ENCODE data around the gene NCL. TPM values are rescaled to one million over a fixed set of nuclear protein-coding genes. Genes with fewer than 3 reads are reported as not detected.

Gene NCL
- total RNA-seq, 1 donor from 2014 or later: 298 TPM

Other genes starting within 250 kb of the NCL start
- 1.7 to 1.9 TPM (median 1.8 TPM) in 3 replicates for gene B3GNT7, start 68.8 kb downstream of the NCL start, total RNA-seq
- 0.10 TPM in 1 of 3 replicates, not detected in the others for gene NMUR1, start 66.0 kb upstream of the NCL start, total RNA-seq
- gene TEX44, start 128.4 kb upstream of the NCL start, total RNA-seq: not detected in 3 replicates
- 391 to 435 TPM (median 409 TPM) in 3 replicates for gene PTMA, start 244.0 kb upstream of the NCL start, total RNA-seq

Measured in chondrocyte (in vitro differentiated cells).